Activated CD4-positive, CD25-positive, alpha-beta regulatory T cell treated with anti-CD3 and anti-CD28 coated beads, Interleukin-2, amount 50 U/mL, for 16 hours (primary cell): ENCODE results near the gene KIF18B.

ENCODE experiments used
- DNase-seq: peaks from one replicate; pipeline ENCODE4 v3.0.0-alpha.2; 2020; ENCODE audit warnings: low read depth, low spot score

KIF18B gene

DNA sequence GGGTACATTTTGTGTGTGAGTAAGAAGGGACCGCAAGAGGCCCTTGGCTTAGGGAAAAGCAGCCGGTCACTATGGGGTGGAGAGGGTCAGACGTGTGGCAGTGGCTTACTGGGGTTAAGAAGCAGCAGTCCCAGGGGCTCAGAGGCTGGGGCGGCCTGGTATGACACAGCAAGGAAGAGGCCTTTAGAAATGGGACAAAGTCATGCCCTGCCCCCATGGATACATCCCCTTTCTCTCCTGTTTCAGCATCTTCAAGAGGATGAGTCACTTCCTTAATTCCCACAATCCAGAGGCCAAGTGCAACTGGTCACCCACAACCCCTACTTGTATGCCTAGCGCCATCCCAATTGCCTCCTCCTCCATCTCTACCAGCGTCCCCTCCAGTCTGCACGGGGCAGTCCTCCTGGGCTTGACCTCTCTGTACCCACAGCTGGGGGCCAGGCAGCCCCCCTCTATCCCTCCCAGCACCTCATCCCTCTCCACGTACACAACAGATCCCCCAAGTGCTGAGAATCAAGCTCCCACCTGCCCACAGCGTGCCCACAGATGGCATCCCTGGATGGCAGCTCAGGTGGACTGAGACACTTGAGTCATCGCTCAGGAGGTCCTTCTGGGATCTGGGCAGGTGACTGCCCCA is 41.4 kb downstream of the KIF18B start:
- no peak for DNase-seq

DNA sequence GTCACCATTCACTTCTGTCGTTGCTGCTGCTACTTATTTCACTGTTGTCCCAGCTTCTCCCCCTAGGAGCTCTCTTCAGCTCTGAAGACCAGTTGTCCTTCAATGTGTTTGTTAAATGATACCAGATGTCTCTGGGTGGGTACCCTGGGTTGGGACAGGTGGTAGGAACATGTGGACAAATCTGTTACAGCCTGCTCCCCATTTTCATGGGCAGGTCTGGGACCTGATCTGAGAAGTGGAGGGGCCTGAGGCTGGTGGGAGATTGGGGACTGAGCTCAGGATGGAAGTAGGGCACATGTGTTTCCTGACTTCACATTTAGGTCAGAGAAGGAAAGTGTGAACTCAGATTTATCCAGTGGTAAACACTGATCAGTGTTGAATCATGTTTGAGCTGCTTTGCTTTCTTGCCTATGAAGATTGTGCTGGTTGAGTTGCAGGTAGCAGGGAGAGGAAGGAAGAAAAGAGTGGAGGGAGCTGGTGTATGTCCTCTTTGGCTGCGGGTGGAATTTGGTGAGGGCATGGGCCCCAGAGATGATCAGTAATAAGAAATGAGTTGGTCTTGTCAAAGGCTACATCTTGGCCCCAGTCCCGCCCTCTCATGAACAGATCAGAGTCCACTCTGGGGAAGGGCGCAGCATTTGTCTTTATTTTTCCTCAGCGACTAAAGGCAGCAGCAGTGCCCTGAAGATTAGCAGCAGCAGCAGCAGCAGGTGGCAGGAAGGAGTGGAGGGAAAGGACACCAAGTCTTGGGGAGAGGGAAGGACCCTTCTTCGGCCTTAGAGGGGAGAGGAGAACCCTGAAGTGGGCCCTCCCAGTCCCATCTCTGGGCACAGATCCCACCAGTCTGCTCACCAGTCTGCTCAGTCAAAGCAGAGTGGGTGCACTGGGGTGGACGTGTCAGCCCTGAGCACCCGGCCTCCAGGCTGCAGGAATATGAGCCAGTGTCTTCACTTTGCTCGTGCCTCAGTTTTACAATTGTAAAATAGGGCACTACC is 42.3 kb downstream of the KIF18B start:
- DNase-seq = no peak

DNA sequence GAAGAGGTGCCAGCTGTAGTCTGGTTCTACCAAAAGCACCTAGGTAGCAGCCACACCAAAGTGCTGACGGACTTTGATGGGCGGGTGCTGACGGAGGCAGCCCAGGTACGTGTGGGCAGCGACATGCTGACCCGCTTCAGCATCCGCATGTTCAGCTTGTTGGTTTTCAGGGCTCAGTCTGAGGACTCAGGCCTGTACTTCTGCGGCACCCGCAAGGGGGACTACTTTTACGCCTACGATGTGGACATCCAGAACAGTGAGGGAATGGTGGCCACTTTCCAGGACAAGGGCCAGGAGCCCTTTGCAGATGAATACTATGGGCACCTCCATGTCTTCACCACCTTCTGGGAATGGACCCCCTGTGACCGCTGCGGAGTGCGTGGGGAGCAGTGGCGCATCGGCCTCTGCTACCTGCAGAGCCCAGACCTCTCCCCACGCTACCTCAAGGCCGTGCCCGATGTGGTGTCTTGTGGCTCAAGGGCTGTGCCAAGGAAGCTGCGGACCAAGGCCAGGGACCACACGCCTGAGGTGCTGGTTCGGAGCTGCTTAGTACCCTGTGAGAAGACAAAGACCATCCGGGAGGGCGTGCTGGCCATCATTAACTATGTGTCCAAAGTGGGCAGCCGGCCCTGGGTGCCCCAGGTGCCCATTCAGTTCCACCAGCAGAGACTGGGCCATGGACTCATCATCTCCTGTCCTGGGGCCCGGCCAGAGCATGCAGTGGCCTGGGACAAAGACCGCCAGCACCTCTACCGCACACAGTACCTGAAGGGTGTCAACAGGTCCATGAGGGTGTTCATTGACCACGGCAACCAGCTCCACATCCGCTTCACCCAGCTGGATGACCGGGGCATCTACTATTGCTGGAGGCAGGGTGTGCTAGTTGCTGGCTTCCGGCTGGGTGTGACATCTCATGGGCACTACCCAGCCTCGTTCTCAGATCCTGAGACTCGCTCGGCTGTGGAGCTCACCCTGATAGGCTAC is 43.3 kb downstream of the KIF18B start:
- no peak for DNase-seq

DNA sequence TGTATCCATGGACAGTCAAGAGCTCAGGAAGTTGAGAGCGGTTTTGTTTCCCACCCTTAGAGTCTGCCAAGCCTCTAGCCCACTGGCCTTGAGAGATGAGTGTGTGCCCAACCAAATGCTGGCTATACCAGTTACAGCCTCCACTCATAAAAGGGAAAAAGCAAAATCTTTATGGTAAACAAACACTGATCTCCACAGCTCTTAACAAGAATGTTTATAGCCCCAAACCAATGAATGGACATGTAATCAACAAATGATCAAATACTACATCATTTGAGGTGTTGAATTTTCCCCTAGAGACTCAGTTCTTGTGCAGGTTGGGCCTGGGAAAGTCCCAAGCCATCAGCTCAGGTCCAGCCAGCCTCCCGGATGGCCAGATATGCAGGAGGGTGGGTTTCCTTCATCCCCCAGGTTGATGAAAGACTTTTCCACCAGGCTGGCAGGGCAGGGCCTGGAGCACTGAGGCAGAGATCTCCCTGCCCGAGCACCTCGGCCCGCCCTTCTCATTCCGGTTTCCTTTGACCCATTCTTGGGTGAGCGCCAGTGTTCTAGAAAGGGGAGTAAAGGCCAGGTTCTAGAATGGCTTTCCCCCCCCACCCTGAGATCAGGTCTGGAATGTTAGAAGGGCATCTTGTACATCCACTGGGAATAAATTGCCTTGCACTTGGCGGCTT is 44.4 kb downstream of the KIF18B start:
- no peak for DNase-seq

DNA sequence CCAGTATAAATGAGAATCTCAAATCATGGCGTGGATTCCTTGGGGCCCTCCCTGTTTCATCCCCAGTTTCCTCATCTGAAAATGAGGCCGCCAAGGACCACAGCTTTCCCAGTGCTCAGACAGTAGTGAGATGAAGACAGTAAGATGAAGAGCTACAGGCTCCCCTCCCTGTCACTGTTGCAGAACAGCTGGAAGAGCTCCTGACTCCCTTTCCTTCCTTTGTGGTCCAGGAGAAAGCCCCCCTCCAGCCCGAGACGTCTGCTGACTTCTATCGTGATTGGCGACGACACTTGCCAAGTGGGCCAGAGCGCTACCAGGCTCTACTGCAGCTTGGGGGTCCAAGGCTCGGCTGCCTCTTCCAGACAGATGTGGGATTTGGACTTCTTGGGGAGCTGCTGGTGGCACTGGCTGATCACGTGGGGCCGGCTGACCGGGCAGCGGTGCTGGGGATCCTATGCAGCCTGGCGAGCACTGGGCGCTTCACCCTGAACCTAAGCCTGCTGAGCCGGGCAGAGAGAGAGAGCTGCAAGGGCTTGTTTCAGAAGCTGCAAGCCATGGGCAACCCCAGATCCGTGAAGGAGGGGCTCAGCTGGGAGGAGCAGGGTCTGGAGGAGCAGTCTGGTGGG is 45.3 kb downstream of the KIF18B start:
- DNase-seq = no peak

DNA sequence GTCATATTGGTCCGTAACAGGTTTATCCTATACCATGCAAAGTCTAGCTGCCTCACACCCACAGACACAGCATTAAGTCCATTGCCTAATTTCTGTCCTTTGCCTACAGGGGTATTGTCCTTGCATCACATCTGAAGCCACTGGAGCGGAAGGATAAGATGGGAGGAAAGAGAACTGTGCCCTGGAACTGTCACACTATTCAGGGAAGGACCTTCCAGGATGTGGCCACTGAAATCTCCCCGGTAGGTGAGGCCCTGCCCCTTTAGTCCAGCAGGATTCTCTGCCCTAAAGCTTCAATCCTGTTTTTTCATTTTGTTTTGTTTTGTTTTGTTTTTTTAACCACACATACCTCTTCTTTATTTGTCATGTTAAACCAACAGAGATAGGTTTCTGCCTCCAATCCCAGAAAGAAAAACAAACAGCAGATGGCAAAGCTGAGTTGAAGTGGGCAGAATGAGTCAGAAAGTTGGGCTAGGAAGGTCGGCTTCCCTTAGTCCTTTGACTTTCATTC is 46.1 kb downstream of the KIF18B start:
- DNase-seq = no peak

DNA sequence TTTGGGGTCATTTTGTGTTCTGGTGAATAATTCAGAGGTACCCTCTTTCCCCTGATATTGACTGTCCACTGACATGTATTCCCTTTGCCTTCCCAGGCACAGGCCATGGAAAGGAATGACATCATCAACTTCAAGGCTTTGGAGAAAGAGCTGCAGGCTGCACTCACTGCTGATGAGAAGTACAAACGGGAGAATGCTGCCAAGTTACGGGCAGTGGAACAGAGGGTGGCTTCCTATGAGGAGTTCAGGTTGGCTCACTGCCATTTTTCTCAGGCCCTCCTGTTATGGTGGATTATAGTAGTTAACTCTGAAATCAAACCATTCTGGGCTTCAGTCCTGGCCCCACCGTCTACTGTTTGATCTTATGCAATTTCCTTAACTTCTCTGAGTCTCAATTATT is 46.7 kb downstream of the KIF18B start:
- no peak for DNase-seq

DNA sequence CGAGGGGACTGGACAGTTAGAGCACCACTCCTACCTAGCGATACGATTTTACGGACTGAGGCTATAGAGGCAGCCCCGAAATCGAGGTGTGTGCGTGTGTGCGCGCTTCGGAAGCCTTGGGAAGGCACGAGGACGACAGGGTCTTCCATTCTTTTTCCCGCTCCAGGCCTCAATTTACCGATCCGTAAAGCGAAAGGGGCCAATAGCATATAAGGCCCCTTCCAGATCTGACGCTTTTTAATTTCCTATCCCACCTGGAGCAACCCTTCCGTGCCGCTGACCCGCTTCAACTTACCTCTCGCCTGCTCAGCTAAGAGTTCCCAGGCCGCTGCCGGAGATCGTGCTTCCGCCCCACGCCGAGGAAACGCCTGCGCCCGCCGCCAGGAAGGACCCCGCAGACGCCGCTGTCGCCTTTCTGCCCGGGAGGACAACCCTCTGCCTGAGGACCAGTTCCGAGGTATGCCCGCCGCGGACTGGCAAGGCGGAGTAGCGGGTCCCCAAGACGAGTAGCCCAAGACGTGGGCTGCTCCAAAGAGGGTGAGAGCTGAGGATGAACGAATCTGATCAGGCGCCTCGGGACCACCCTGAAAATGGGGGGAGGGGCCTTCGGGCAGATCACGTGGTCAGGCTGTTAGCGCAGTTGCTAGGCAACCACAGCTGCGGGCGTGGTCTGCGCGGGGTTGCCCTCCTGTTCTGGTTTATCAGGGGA is 48.3 kb downstream of the KIF18B start, which contains the start of gene EFTUD2:
Gene EFTUD2, minus strand, starts transcription at position 372 of the 709 bp plus-strand sequence. CDS start 4,924 bp downstream, outside the sequence.
- DNase-seq = peak; percentile 83

DNA sequence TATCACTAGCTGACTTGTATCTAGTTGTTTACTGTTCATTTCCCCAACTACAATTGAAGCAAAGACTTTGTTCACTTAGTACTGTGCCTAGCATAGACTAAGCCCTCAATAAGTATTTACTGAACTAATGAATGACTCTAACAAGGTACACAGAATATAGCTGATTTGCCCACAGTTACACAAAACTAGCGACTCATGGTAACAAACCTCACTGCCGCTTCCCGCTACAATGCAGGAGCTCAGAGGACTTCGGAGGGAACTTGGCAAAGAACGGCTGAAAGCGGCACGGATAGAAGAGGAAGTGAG is 48.9 kb downstream of the KIF18B start:
- no peak for DNase-seq

DNA sequence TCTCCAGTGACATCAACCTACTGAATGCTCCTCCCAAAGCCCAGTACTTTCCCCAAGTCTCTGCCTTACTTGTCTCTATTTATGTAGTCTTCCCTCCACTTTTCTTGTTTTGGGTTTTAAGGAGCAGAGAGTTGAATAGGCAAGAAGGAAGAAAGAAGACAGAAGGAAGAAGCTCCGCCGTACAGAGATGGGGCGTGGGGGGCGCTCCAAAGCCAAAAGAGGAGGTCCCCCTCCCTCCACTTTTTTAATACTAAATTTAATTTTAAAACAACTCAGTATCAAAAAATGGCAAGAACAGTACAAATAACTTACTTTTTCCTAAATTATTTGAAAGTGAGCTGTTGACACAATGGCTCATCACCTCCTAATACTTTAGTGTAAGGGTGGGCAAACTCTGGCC is 52.9 kb downstream of the KIF18B start:
- DNase-seq = no peak

DNA sequence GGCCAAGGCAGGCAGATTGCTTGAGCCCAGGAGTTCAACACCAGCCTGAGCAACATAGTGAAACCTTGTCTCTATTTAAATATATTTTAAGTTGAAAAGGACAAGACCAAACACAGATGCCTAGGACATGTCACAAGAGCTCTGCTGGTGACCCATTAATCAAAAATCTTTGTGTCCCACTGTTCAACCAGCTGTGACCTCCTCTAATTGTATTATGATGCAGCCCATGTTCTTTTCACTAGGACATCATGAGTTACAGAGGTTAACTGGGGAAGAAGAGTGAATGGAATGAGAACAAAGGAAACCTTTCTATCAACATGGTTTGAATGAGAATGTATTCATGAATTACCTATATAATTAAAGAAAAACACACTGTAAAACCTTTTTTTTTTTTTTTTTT is 55.3 kb downstream of the KIF18B start:
- DNase-seq = no peak

DNA sequence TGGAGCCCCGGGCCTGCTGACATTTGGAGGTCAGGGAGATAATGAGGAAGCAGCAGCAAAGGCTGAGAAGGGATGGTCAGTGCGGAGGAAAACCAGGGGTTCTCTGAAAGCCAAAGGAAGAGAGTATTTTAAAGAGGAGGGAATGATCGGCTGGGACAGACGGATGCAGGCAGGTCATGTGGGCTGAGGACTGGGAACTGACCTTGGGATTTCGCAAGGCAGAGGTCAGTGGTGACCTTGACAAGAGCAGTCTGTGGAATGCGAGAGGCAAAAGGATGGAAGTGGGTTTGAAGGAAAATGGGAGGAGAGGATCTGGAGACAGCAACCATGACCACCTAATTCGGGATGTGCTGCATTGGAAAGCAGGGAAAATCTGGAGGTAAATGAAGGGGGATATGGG is 58.6 kb downstream of the KIF18B start:
- DNase-seq = no peak

DNA sequence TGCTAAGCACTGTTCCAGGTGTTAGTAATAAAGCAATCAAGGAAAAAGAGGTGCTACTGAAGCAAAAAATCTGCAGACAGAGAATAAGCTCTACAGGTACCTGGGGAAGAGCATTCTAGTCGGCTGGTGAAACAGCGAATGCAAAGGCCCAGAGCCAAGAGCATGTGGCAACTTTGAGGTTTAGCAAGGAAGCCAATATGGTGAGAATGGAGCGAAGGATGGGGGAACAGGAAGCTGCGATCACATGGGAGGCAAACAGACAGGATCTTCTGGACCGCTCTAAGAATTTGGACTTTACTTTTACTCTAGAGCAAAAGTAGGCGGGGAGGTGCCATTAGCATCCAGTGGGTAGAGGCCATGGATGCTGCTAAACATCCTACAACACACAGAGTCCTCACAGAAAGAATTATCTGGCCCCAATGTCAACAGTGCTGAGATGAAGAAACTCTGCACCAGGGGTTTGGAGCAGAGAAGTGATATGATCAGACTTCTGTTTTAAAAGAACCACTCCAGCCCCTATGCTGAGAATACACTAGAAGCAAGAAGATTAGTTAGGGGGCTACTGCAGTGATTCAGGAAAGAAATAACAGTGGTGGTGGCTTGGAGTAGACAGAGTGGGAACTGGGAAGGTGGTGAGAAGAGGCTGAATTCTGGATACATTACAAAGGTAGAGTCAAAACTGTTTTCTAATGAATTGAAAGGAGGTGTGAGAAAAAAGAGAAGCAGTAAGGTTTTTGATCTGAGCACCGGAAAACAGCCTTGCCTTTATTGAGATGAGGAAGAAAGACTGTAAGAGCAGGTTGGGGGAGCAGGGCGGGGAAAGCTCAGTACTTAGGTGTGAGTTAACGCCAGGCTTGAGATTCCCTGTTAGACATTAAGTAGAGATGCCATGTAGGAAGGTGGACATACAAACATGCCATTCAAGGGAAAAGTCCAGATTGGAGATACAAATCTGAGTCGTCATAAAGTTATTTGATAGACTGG is 59.3 kb downstream of the KIF18B start:
- no peak for DNase-seq

DNA sequence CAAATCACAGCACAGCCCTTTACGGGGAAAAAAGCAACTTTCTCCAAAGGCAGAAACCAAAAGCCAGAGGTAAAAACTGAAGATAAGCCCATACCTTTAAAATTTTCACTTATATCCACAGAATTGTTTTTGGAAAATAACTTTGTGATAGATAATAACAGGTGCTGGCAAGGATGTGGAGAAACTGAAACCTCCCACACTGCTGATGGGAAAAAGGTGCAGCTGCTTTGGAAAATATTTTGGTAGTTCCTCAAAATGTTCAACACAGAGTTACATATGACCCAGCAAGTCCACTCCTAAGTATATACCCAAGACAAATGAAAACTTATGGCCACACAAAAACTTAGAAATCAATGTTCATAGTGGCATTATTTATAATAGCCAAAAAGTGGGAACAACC is 60.6 kb downstream of the KIF18B start:
- no peak for DNase-seq

DNA sequence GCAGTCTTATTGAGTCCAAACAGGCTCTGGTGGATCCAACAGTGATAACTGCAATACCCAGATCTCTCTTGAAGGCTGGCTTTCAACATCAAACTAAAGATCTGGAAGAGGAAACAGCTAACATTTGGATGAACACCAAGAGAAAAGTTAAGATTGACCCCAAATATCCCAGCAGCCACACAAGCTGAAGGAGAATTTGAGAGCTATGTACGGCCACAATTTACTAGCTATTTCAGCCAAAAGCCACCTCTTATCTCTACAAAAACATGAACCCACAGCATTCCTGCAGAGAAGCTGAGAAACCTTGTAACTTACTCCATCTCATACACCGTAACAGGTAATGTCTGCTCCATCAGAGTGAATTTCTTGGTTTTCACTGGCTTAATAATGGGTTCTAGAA is 62.6 kb downstream of the KIF18B start:
- no peak for DNase-seq

DNA sequence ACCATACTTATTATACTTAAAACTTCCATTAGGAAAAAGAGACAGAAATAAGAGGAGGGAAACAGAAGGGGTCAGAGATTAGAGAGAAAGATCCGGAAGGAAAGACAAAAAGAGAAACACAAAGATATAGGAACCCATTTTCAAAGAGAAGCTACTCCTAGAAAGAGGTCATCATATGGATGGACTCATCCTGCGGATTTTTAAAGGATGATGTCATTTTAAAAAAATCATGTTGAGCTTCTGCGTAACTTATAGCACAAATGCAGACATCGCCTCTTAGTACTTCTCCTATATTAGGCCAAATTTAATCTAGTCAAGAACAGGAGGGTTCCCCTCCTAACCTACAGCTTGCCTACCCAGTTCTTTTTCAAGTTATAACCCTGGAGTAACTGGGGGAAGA is 66.4 kb downstream of the KIF18B start:
- DNase-seq = no peak

DNA sequence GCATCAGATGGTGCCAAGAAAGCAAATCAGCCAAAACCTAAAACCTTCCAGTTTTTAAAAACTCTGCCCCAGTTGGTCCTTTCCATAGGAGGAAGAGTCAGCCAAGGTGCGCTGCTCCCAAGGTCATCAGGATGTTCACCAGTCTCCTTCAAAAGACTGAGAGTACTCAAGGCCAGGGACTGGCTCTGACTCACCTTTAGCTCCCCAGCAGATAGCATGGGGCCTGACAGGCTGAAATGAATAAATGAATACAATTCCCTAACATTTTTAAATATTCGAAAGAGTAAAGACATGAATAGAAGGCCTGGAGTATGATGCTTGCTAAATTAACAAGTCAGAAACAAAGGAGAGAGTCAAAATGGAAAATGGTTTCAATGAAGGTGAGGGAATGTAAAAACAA is 67.5 kb downstream of the KIF18B start:
- no peak for DNase-seq

DNA sequence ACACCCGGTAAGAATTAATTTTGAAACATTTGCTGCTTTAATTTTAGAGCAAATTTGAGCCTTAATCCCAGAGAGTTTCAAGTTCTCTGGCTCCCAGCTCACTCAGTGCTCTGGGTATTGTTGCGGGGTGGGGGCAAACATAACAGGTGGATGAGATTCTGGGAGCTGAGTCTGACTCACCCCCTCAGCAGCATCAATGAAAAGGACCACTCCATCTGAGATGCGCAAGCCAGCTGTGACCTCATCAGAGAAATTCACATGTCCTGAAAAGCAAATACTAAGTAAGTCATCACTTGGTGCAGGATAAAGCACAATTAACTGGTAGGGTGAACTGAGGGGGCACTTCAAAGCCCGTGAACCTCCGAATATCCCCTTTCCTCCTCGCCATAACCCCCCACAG is 68.2 kb downstream of the KIF18B start:
- no peak for DNase-seq
